ENCODE results near the gene CD2BP2. TPM values are rescaled to one million over a fixed set of nuclear protein-coding genes. Genes with fewer than 3 reads are reported as not detected.

Gene CD2BP2
- total RNA-seq, 1 donor, result 21.5 TPM

Other genes starting within 250 kb of the CD2BP2 start
- 0.31 TPM for gene GDPD3, start 241.8 kb downstream of the CD2BP2 start, total RNA-seq
- 26.1 TPM for gene MAPK3, start 232.1 kb downstream of the CD2BP2 start, total RNA-seq
- 361 TPM for gene CORO1A, start 171.7 kb downstream of the CD2BP2 start, total RNA-seq
- gene BOLA2B, start 161.6 kb downstream of the CD2BP2 start, total RNA-seq, result 35.4 TPM
- gene SLX1A, start 161.4 kb downstream of the CD2BP2 start, total RNA-seq, result 22.5 TPM
- gene SULT1A3, start 156.1 kb downstream of the CD2BP2 start, total RNA-seq, result 3.8 TPM
- 12.1 TPM for gene NPIPB13, start 106.8 kb downstream of the CD2BP2 start, total RNA-seq
- gene TBC1D10B, start 15.2 kb upstream of the CD2BP2 start, total RNA-seq, result 12.0 TPM
- 2.1 TPM for gene MYL11, start 19.5 kb upstream of the CD2BP2 start, total RNA-seq
- gene SEPTIN1, start 27.3 kb upstream of the CD2BP2 start, total RNA-seq, result 38.7 TPM
- 3.8 TPM for gene ZNF48, start 40.1 kb upstream of the CD2BP2 start, total RNA-seq
- gene ZNF771, start 52.3 kb upstream of the CD2BP2 start, total RNA-seq, result 1.0 TPM
- 4.1 TPM for gene DCTPP1, start 74.7 kb upstream of the CD2BP2 start, total RNA-seq
- gene SEPHS2, start 90.6 kb upstream of the CD2BP2 start, total RNA-seq, result 11.4 TPM
- gene ITGAL, start 117.4 kb upstream of the CD2BP2 start, total RNA-seq, result 150 TPM
- gene ZNF768, start 171.3 kb upstream of the CD2BP2 start, total RNA-seq, result 5.7 TPM
- gene ZNF747, start 179.6 kb upstream of the CD2BP2 start, total RNA-seq, result 6.0 TPM
- 10.5 TPM for gene ZNF764, start 203.1 kb upstream of the CD2BP2 start, total RNA-seq
- 9.4 TPM for gene ZNF688, start 216.4 kb upstream of the CD2BP2 start, total RNA-seq
- gene ZNF785, start 230.4 kb upstream of the CD2BP2 start, total RNA-seq, result 2.6 TPM